GM21619 (cell line): ENCODE results near the gene POLR3G.

Source experiments
- ATAC-seq: cut with Tn5 transposase; IDR thresholded peaks from one replicate; pipeline ENCODE4 v1.9.1; 2021; ENCODE audit not compliant: unreplicated experiment

Gene POLR3G

GRCh38 chr5:90503596-90503995, 28.9 kb downstream of the POLR3G start:
- ATAC-seq: no peak

GRCh38 chr5:90504743-90505142, 30.1 kb downstream of the POLR3G start:
- no peak for ATAC-seq

- no peak for ATAC-seq
Measured at GRCh38 chr5:90506221-90506620, 31.6 kb downstream of the POLR3G start.

GRCh38 chr5:90510438-90510837, 35.8 kb downstream of the POLR3G start:
- ATAC-seq: no peak

GRCh38 chr5:90514520-90514919, 39.9 kb downstream of the POLR3G start:
- no peak for ATAC-seq

GRCh38 chr5:90518661-90519060, 44.0 kb downstream of the POLR3G start:
- ATAC-seq: no peak

- ATAC-seq: no peak
Measured at GRCh38 chr5:90519081-90519480, 44.4 kb downstream of the POLR3G start.

GRCh38 chr5:90528601-90529193, 54.0 kb downstream of the POLR3G start:
- ATAC-seq: no peak

- ATAC-seq: peak; percentile 90
Measured at GRCh38 chr5:90529194-90529938, 54.7 kb downstream of the POLR3G start, which contains the start of gene LYSMD3. LYSMD3 (minus strand) TSS chr5:90529584; CDS start chr5:90525289, 4,295 bp downstream.

GRCh38 chr5:90529939-90530677, 55.4 kb downstream of the POLR3G start:
- ATAC-seq: peak; percentile 43

- ATAC-seq: no peak
Measured at GRCh38 chr5:90530736-90531487, 56.2 kb downstream of the POLR3G start.

GRCh38 chr5:90533794-90534193, 59.1 kb downstream of the POLR3G start:
- no peak for ATAC-seq

- no peak for ATAC-seq
Measured at GRCh38 chr5:90534922-90535321, 60.3 kb downstream of the POLR3G start.

GRCh38 chr5:90542827-90543519, 68.3 kb downstream of the POLR3G start:
- ATAC-seq: no peak

- ATAC-seq: no peak
Measured at GRCh38 chr5:90545511-90545910, 70.8 kb downstream of the POLR3G start.

- ATAC-seq: no peak
Measured at GRCh38 chr5:90546216-90546837, 71.7 kb downstream of the POLR3G start.

- ATAC-seq: no peak
Measured at GRCh38 chr5:90547072-90547536, 72.4 kb downstream of the POLR3G start.

GRCh38 chr5:90548069-90548593, 73.5 kb downstream of the POLR3G start:
- no peak for ATAC-seq

GRCh38 chr5:90549223-90549622, 74.6 kb downstream of the POLR3G start:
- no peak for ATAC-seq
